NCI-H1092 treated with DMSO at 0.1 percent for 48 hours (cell line): Measurements from ENCODE around the gene MRE11.
"Not testable (repeated sequence)": the region's sequence is repeated elsewhere in the genome, so short reads cannot be mapped to it uniquely, and the experiment has no call there.

ENCODE experiments used
- DNase-seq: peaks from one replicate; lab custom pipeline; 2025; lab: John Stamatoyannopoulos, UW

Gene MRE11

DNA sequence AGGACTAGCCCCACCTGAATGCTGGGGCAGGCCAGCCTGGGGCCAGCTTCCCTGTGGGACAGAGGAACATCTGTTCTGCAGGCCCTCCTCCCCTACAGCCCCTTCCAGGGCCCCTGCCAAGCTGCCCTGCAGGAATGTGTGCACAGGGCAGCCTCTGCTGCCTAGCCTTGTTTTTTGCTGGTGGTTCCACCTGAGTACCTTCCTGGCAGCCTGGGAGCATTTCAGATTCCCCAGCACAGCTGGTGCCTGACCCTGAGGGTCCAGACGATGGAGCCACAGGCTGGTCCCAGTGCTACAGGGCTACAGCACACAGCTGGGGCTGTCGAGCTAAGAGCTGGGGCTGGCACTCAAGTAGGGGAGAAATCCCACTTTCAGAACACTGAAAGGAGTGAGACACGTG lies 70.1 kb downstream of the MRE11 start:
- DNase-seq: no peak

DNA sequence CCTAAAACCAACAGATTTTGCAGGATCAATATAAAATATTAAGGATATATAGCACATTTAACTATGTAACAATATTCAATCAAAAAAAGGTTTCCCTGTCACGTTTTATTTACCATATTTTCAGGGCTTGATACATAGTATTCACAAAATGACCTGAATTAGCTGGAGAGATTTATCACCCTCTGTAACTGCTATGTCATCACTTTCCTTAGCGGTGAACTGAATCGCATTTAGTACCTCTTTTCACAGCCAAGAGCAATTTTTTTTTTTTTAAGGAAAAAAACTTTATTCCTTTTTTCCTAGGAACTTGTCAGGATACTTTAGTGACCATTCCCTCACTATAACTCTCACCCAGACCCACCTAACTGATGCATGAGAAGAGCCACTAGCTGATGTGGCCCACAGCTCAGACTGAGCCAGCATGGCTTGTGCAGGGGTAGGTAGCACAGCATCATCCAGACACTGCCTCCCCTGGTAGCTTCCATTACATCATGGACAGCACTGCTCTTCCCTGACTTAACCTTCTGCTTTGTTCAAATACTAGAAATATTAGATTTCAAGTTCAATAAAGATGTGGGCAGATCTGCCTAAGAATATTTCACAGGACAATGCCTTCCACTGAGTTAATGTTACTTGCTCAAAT lies 75.4 kb downstream of the MRE11 start:
- no peak for DNase-seq

DNA sequence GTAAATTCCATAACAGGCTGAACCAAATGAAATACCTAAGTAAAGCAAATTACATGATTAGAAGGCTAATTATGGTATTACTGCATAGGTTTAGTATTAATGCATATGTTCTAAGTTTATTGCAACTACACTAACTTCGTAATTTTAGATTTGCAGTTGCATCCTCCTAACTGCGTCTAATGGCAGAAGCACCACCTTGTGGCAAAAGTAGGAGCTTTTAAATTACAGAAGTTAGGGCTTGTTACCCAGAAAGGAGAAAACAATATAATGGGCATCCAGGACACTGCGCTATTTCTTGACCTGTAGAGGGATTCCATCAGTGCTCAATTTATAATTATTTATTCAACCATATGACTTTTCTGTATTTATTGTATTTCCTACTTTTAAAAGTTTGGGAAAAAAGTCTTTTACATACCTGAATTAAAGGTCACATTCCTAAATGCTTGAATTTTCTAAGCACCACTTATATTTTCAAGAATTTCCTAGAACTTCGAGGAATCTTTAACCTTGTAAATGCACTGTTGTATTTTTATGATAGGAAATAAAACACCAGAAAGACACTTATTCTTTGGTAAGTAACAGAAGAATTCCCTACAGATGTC lies 76.2 kb downstream of the MRE11 start:
- DNase-seq: peak; percentile 12

DNA sequence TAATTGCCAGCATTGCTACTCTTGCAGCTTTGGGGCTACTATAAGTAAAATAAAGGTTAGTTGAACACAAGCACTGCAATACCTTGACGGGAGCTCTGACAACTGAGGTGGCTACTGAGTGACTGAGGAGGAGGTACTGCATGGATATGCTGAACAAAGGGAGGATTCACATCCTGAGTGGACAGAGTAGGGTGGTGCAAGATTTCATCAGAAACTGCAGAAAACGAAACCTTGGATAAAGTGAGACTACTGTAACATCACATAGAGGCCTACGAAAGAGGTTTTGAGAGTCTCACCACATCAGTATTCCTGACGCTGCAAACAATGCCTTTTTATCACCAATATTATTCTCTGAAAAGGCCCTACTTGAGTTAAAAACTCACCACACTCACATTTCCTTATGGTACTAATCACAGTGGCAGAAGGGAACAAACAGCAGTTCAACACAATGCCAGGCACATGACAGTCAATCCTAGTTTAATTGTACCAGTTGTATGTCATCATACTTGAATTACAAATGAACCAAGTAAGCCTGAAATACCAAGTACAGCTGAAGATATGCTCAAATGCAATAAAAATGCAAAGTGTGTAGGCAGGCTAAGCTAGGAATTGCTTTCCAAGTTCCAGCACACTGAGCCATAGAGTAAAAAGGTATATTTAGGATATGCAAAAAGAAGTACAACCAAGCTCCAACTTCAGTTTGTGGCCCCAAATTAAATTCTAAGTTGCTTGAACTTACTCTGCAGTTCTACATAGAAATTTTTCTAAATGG lies 88.4 kb downstream of the MRE11 start:
- no peak for DNase-seq

DNA sequence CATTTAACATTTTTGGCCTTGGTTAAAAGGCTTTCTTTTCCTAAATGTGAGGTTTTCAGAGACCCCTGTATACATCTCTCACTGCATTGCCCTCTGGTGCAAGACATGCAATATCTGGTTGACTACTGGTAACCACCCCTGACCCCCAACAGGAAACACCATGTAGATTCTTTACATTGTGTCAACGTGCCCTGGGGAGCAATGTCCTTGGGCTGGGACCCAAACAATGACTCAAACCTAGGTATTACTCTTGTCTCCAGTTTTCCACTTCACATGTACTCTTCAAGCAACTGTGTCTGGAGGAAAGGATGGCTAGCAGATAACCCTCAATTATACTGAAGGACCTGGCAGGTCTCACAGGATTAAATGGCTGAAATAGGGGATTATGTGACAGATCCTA lies 91.3 kb downstream of the MRE11 start:
- DNase-seq: no peak

DNA sequence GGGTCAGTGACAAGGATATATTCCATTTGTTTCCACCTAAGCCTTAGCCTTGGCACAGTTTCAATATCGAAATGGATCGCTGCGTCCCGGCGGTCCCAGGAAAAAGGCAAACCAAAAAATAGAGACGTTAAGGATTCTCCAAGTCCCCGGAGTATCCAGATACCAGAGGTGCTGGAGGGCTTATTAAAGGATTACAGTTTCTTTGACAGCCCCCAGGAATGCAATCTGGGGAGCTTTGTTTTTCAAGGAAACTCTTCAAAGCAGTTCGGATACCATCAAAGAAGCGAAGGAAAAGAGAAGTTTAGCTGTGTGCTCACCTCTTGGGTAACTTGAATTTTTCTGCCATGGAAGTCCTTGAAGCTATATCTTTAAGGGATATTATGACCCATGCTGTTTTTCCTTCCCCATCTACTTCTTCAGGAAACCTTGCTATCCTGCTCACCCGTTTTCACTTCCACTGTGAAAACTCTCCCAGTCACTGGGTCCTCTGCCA lies 91.8 kb downstream of the MRE11 start:
- DNase-seq: no peak

DNA sequence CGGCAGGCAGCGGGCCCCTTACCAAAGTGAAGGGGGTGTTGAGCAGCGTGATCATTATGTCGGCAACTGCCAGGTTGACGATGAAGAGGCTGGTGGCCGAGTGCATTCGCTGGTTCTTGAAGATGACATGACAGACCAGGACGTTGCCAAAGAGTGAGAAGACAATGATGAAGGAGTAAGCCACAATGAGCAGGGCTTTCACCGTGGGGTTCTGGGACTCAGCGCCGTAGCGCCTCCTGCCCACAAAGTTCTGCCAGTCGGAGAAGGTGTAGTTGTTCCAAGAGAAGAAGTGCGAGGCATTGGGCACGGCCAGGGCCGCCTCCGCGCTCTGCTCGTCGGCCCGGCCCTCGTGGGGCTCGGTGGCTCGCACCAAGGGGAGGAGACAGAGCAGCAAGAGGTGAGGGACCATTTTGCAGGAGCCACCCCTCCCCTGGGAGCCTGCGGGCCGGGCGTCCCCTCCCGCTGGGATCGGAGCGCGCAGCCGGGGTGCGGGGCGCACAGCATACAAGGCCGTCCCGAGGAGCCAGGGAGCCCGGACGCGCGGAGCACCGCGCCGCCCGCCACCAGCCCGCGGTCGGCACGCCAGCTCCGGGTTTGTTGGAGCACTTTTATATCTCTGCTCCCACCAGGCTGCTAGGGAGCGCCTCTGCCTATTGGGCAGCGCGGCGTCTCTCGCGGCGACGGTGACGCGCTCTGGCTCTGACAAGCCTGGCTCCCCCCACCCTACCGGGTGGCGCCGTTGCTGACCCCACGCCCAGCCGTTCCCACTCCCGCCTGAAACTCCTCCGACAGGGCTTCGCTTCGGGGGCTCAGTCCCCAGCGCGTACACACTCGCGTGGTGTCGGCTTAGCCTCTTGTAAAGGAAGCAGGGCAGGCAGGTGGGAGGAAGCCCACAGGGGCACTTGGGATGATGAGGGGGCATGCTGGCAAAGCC lies 92.5 kb downstream of the MRE11 start, which contains the start of gene GPR83:
TSS of gene GPR83 (minus strand) at position 581 of the 934 bp plus-strand sequence. CDS start at position 409, 172 bp downstream.
- peak; percentile 27 for DNase-seq

DNA sequence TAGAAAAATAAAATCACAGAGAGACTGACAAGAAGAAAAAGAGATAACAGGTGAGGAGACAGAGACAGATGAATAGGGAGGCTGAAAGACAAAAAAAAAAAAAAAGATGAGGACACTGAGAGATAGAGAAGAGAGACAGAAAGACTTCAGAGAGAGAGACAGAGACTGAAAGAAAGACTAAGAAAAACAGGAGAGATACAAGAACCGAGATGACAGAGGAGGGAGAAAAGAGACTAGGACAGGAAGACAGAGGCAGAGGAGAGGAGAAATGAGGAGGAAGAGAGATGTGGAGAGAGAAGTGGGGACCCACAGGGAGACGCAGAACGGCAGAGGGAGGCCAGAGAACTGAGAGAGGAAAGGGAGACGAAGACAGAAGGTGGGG lies 93.2 kb downstream of the MRE11 start:
- no peak for DNase-seq

DNA sequence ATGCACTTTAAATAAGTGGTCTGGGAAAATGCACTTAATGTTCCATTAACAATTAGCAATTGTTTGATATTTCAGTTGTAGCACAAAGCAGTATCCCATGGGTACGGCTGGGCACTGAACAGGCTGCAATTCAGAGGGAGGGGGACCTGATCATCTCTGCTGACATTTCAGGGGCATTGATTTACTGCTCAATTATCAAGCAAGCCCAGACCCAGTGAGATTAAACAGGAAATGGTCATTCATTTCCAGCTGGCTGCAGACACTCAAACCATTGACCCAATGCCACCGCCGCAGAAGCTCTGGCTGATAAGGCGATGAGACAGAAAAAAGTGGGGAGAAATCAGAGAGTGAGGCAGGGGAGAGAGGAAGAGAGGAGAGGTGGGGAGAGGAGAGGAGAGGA lies 93.6 kb downstream of the MRE11 start:
- DNase-seq: no peak

DNA sequence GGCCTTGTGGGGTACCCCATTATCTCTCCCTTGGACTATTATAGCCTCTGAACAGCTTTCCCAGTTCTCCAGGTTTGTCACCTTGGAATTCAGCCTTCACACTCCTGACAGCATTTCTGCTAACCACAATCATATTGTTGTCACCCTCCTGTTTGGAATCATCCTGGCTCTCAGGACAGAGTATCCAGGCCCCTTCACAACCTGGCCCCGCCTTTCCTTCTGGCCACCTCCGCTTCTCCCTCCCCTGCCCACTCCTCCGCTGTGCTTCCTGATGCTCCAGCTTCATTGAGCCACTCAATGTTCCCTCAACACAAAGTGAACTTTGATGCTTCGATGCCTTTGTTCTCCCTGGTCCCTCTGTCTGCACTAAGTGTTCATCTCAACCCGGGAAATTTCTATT lies 95.5 kb downstream of the MRE11 start:
- DNase-seq: no peak

DNA sequence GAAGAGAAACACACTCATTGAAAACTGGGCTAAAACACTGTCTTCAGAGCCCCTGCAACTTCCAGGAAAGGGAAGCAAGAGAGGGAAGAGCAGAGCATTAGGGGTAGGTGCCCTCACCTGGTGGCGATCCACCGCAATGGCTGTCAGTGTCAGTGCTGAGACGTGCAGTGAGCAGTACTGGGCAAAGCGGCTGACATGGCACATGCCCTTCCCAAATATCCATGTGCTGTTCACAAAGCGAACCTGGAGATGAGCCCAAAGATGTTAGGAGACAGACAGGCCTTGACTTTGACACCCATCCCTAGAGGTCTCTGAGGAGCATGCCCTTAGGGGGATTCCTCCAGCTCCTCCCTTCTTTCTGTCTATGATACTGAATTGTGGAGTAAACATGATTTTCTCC lies 97.4 kb downstream of the MRE11 start:
- no peak for DNase-seq

DNA sequence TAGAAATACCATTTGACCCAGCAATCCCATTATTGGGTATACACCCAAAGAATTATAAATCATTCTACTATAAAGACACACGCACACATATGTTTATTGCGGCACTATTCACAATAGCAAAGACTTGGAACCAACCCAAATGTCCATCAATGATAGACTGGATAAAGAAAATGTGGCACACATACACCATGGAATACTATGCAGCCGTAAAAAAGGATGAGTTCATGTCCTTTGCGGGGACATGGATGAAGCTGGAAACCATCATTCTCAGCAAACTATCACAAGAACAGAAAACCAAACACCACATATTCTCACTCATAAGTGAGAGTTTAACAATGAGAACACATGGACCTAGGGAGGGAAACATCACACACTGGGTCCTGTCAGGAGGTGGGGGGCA lies 101.7 kb downstream of the MRE11 start:
- DNase-seq: not testable (repeated sequence)

DNA sequence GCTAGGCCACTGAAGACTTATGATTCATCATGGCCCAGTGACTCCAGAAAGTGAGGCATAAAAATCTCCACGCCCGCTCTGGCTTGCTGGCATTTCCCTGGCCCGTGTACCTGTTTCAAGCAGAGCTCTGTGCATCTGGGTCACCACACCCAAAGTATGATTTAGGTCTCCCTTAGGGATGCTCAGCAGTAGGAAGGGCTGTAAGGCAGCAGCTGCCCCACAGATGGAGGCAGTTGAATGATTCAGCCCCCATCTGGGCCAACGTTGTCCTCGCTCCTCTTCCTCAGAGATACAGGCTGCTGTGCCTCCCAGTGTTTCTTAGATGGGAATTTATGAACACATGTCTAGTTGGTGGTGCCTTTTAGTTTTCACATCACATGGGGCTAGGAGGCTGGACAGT lies 114.0 kb downstream of the MRE11 start:
- no peak for DNase-seq

DNA sequence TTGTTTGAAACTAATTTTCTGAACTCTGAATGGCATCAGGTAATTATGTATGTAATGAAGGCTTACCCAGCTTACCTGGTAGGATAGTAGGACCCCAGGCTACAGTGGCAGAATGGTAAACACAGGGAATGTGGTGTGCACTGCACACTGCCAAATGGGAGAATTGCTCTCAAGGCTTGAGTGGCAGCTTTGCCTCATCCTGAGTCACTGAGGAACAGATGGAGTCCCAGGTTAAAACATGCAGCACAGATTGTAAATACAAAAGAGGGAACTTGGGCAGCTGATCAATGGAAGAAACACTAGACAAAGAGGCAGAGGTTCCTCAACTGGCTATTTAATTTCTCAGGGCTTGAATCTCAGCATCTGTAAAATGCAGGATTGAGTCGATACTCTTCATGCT lies 116.8 kb downstream of the MRE11 start:
- no peak for DNase-seq

DNA sequence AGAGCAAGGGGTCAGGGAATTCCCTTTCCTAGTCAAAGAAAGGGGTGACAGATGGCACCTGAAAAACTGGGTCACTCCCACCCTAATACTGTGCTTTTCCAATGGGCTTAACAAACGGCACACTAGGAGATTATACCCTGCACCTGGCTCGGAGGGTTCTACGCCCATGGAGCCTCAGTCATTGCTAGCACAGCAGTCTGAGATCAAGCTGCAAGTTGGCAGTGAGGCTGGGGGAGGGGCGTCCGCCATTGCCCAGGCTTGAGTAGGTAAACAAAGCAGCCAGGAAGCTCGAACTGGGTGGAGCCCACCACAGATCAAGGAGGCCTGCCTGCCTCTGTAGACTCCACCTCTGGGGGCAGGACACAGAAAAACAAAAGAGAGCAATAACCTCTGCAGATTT lies 123.1 kb downstream of the MRE11 start:
- not testable (repeated sequence) for DNase-seq
